ENCODE results near the gene MMP24OS. TPM values are rescaled to one million over a fixed set of nuclear protein-coding genes. Genes with fewer than 3 reads are reported as not detected.
A peak's percentile ranks its signal among the peaks of the same experiment; 100 is the strongest.

Gene MMP24OS
- total RNA-seq, 1 experiment from 2014 or later, result 59.6 TPM

GRCh38 chr20:35318502-35319157 lies 40.7 kb upstream of the MMP24OS start (continued):
- TF ChIP-seq YY1 (IDR thresholded peaks at IDR 0.05; ENCODE audit: extremely low read depth, insufficient replicate concordance, low read depth, low read length) (no peak), EZH2 (IDR thresholded peaks at IDR 0.05) (no peak), EZH2phosphoT487 (IDR thresholded peaks at IDR 0.05; ENCODE audit: borderline replicate concordance) (no peak), CBX3 (IDR thresholded peaks at IDR 0.05; ENCODE audit: low read depth) (peak; percentile 63), CEBPB (IDR thresholded peaks at IDR 0.05; ENCODE audit: low read depth) (peak; percentile 39), EGR1 (IDR thresholded peaks at IDR 0.05; ENCODE audit: low read depth) (no peak), REST (IDR thresholded peaks at IDR 0.05; ENCODE audit: low read depth) (no peak), SP1 (IDR thresholded peaks at IDR 0.05; ENCODE audit: low read depth) (peak; percentile 86)

GRCh38 chr20:35317416-35318210 lies 39.7 kb upstream of the MMP24OS start:
- Histone ChIP-seq H3K9me3 (ENCODE audit: control insufficient read depth in 1 of 2, insufficient read depth in 1 of 2, low read depth in 1 of 2, low read length in 2 of 2) (no peaks in the 10 kb centered on the region), H4K20me1 (ENCODE audit: insufficient read depth) (no peaks in the 10 kb centered on the region), H3K79me2 (ENCODE audit: insufficient read depth, low read length) (no peaks in the 10 kb centered on the region), H3K9me2 (ENCODE audit: insufficient read depth) (no peaks in the 10 kb centered on the region), H3K27me3 (ENCODE audit: insufficient read depth, low read length) (no peaks in the 10 kb centered on the region), H3K4me2 (ENCODE audit: low read length) (peak overlapping the region; percentile 63), H3K9ac (ENCODE audit: low read length) (peak overlapping the region; percentile 55), H3K4me3 (replicated peaks in 1 of 2; ENCODE audit: low read depth in 1 of 2, low read length in 2 of 2) (no peak overlapping the region; a peak in 1 of 4 replicates), H3K4me1 (ENCODE audit: control insufficient read depth in 1 of 2, insufficient read depth in 2 of 2, low read length in 2 of 2) (peaks cover 64 to 89% of the 10 kb centered on the region in 2 experiments), H3K27ac (ENCODE audit: low read depth, low read length) (peak overlapping the region; percentile 69), H3K36me3 (ENCODE audit: control insufficient read depth in 1 of 2, insufficient read depth in 2 of 2, low read length in 2 of 2) (no peaks in the 10 kb centered on the region), H2AFZ (ENCODE audit: low read depth, low read length, poor library complexity, severe bottlenecking) (no peak overlapping the region)
- no peak for TF ChIP-seq ZFX (IDR thresholded peaks at IDR 0.05)
- TF ChIP-seq EZH2 (IDR thresholded peaks at IDR 0.05), result no peak
- TF ChIP-seq TCF7L2 (IDR thresholded peaks at IDR 0.05; ENCODE audit: borderline replicate concordance, extremely low read depth, insufficient read depth, insufficient read length), result no peak
- no peak for TF ChIP-seq ZNF274 (IDR thresholded peaks at IDR 0.05; ENCODE audit: low read depth, low read length)
- TF ChIP-seq EGR1 (IDR thresholded peaks at IDR 0.05; ENCODE audit: low read depth), result no peak
- no peak for TF ChIP-seq SP1 (IDR thresholded peaks at IDR 0.05; ENCODE audit: low read depth)
- TF ChIP-seq FOSL1 (IDR thresholded peaks at IDR 0.05; ENCODE audit: low read depth), result no peak
- no peak for TF ChIP-seq EZH2phosphoT487 (IDR thresholded peaks at IDR 0.05; ENCODE audit: borderline replicate concordance)
- no peak for ATAC-seq
- POLR2A ChIA-PET, result interaction anchor here (0.7 to 1.9 kb wide), 10 partner anchors 7 to 171 kb away, joined by 3 to 19 read pairs (median 4); partner anchors contain the start of gene MMP24OS
- RAD21 ChIA-PET (ENCODE audit: low non-redundant PET in 1 of 2, low total read pairs in 2 of 2, uncharacterized antibody in 2 of 2, unreplicated experiment in 2 of 2), result interaction anchor here in 1 of 2 experiments (1.2 kb wide), 1 partner anchor 12 kb away, joined by 4 read pairs; no protein-coding TSS in a partner anchor
- intact Hi-C loops (cut with micrococcal nuclease), result no loop called here
- CTCF ChIA-PET, result interaction anchor here (2.9 to 3.0 kb wide), 2 partner anchors 12 kb away, joined by 24 to 41 read pairs; no protein-coding TSS in a partner anchor
- no peak for DNase-seq (ENCODE audit: low read depth, low spot score)
- no TSS peak for BruUV-seq (replicated peaks)

Data from HCT116 (cell line).